NCI-H1092 (cell line): ENCODE results near the gene PPFIA1.
"Not testable (repeated sequence)": the region's sequence is repeated elsewhere in the genome, so short reads cannot be mapped to it uniquely, and the experiment has no call there.

ENCODE experiments used
- DNase-seq: peaks from one replicate; lab custom pipeline; 2025; lab: John Stamatoyannopoulos, UW

PPFIA1 gene

DNA sequence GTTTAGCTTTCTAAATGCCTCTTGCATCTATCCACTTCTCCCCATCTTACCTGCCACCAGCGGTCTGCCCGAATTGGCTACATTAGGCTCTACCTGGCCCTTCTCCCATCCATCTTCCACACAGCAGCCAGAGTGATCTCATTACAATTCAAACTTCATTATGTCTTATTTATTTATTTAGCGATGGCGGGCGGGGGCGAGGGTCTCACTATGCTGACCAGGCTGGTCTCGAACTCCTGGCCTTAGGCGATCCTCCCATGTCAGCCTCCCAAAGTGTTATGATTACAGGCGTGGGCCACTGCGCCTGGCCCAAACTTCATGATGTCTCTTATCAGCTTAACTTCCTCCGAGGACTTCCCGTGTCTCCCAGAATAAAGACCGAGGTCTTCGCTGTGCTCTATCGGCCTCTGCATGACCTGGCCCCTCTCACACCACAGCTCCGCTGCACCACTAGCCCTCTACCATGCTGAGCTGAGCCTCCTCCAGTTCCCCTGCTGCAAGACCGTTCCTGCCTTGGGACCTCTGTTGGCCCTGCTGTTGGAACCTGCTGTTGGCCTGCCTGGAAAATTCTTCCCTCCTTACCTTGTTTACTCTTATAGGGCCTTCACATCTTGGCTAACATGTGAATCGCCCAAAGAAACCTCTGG is 127.0 kb downstream of the PPFIA1 start:
- DNase-seq: peak; percentile 26

- DNase-seq: peak; percentile 88
These were observed 127.7 kb downstream of the PPFIA1 start, which contains the start of gene CTTN for GRCh38 chr11:70397983-70398833. Gene CTTN (plus strand): TSS chr11:70398529. CDS start chr11:70407298, 8,769 bp downstream.

DNA sequence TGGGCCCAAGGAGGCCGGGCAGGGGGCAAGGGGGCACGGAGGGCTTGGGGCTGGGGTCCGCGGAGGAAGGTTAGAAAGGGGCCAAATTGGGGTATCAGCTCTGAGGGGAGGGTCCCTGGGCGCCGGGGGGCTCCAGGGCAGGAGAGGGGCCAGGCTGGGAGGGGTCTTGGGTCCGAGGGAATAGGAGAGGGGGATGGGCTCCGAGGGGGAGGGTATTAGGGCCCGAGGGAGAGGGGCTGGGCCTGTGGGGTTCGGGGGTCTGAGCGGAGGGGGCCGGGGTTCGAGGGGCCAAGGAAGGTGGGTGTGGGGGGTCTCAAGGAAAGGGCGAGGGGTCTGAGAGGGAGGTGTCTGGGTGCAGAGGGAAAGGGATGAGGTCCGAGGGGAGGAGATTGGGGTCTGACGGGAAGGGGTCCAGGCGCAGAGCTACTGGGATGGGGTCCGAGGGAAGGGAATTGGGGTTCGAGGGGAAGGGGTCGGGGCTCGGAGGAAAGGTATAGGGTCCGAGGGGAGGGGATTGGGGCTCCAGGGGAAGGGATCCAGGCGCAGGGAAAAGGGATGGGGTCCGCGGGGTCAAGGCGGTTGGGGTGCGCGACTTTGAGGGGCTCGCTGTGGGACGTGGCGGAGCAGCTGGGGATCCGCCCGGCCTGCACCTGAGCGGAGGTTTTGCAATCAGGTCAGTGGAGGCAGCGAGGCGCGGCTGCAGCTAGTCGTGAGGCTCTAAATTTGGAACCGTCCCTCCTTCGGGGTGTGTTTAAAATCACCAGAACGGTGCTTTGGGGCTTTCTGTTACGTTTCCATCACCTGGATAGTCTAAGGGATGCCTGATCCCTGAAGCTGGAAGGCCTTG is 128.6 kb downstream of the PPFIA1 start:
- DNase-seq: no peak

DNA sequence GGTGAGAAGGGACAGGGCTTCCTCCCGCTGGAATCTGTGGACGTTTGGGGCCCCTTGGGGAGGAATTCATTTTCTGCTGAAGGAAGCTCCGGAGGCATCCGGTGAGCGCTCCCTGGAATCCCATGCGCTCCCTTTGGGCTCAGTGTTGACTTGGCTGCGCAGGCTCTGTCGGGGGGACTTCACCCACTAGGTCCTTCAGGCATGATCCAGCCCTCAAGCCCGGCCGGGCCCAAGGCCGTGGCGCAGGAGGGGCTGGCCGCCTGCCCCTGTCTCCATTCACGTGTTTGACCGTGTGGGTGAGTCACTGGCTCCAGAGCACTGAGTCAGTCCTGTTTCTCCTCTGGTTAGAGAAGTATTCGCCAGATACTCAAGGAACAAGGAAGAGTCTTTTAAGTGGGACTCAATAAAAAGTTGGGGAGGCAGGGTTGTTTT is 129.2 kb downstream of the PPFIA1 start:
- DNase-seq: no peak

GRCh38 chr11:70400643-70401042 is 130.2 kb downstream of the PPFIA1 start:
- no peak for DNase-seq

DNA sequence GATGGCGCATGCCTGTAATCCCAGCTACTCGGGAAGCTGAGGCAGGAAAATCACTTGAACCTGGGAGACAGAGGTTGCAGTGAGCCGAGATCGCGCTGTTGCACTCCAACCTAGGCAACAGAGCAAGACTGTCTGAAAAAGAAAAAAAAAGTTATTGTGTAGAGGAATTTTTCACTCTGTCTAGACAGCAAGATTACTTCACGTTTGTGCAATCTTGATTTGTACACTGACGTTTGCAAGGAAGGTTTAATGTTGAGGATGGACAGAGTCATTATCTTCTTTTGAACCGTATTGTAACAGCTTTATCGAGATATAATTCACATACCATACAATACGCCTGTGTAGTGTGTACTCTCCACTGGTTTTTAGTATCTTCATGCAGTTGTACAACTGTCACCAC is 131.5 kb downstream of the PPFIA1 start:
- DNase-seq: no peak

DNA sequence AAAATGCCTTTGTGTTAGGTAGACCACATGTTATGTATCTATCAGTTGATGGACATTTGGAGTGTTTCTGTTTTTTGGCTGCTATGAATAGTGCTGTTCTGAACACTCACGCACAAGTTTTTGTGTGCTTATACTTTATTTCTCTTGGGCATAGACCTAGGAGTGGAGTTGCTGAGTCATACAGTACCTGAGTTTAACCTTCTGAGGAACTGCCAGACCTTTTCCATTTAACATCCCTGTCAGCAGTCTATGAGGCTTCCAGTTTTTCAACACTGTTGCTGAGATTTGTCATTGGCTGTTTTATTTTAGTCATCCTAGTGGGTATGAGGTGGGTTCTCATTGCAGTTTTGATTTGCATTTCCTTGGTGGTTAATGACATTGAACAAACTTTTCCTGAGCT is 132.2 kb downstream of the PPFIA1 start:
- DNase-seq: no peak

GRCh38 chr11:70404244-70404643 is 133.8 kb downstream of the PPFIA1 start:
- DNase-seq: no peak

GRCh38 chr11:70405679-70406395 is 135.3 kb downstream of the PPFIA1 start:
- DNase-seq: no peak

- no peak for DNase-seq
These were observed 136.6 kb downstream of the PPFIA1 start for GRCh38 chr11:70407121-70407520.

GRCh38 chr11:70407814-70408213 is 137.3 kb downstream of the PPFIA1 start:
- DNase-seq: no peak

DNA sequence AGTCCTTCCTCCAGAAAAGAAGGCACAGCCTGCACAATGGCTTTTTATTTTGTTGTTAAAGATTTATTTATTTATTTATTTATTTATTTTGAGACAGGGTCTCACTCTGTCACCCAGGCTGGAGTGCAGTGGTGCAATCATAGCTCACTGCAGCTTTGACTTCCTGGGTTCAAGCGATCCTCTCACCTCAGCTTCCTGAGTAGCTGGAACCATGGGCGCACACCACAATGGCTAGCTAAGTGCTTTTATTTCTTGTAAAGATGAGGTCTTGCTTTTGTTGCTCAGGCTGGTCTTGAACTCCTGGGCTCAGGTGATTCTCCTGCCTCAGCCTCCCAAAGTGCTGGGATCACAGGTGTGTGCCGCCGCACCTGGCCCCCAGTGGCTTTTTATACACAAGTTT is 137.8 kb downstream of the PPFIA1 start:
- not testable (repeated sequence) for DNase-seq

GRCh38 chr11:70409437-70409836 is 138.9 kb downstream of the PPFIA1 start:
- no peak for DNase-seq

DNA sequence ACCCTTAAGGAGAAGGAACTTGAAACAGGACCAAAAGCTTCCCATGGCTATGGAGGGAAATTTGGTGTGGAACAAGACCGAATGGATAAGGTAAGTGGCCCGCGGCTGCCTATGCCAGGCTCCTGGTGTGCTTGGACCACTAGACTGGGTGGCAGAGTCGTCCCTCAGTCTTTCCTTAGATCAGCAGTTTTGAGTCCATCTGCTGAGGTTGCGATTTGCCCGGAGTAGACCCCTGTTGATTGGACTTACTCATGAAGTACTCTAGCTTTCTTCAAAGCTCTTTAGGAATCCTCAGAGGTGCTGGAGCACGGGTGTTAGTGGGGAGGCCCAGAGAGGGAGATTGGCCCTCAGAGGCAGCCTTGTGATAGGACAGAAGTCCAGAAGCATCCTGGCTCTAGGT is 139.4 kb downstream of the PPFIA1 start:
- DNase-seq: no peak

GRCh38 chr11:70410276-70411205 is 140.1 kb downstream of the PPFIA1 start:
- no peak for DNase-seq

- DNase-seq: no peak
These were observed 141.4 kb downstream of the PPFIA1 start for GRCh38 chr11:70411713-70412452.

DNA sequence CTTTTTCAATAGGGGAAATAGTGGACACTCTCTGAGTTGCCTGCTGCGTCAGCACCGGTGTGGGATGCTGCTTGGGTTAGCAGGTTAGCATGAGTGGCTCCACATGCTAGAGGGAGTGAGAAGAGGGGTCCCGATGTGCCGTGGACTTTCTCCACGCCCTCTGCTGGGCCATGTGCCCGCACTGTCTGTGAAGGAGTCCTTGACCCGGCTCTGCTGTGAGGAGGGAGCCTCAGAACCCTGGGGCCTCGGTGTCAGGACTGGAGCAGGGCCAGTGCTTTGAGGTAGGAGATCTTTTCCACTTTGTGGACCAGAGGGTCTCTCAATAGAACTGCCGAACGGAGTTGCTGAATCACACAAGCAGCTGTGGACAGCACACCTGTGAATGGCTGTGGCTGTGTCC is 142.7 kb downstream of the PPFIA1 start:
- DNase-seq: no peak

- no peak for DNase-seq
These were observed 144.0 kb downstream of the PPFIA1 start for GRCh38 chr11:70414341-70415100.

DNA sequence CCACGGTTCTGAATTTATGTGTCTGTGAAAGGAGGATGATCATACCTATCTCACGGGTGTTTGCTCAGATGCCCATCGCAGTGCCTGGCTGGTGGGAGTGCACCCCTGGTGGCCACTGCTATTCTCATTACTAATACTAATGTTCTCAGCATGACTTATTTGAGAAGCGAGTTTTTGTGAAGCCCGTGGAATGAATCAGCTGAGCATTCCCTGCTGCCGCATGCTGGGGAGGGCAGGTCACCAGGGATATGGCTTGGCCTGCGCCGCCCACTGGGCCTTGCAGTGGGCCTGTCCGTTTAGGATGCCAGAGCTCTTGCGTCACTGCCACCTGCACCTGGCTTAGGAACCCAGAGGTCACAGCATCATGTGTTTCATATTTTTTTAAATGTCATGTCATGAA is 144.7 kb downstream of the PPFIA1 start:
- no peak for DNase-seq
